Measurements from ENCODE around the gene C10orf90. TPM values are rescaled to one million over a fixed set of nuclear protein-coding genes. Genes with fewer than 3 reads are reported as not detected.

C10orf90 gene
- total RNA-seq, 2 donors from 2014 or later = 0.33 TPM; not detected in 1

DNA sequence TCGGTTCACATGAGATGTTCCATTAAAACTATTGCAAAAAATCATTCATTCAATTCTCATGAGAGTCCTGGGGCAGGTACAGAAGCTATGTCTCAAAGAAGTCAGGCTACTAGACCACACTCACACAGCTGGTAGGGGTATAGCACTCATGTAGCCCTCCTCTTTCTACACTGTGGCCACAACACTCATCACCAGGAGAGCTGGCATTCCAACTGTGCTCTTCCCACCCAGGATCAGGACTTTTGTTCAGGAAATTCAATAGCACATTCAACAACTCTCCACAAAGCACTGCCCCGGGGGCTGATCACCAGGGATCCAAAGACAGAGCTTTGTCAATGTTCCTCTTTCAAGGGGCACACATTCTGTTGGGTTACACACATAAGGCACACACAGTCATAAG, 31.0 kb upstream of the C10orf90 start:
- peaks cover 9% of the 10 kb centered on the region for H3K9me3 Mint-ChIP-seq
- Histone ChIP-seq H3K4me3 (ENCODE audit: low read length) (no peak overlapping the region), H3K36me3 (ENCODE audit: control insufficient read depth, insufficient read depth, low read length) (no peaks in the 10 kb centered on the region), H3K9ac (ENCODE audit: extremely low read depth, low read length, poor library complexity, severe bottlenecking) (no peak overlapping the region), H3K4me1 (ENCODE audit: control insufficient read depth, insufficient read depth, low read length) (peaks cover 5% of the 10 kb centered on the region), H3K27me3 (ENCODE audit: control insufficient read depth, insufficient read depth, low read length, poor library complexity, severe bottlenecking) (no peaks in the 10 kb centered on the region), H3K9me3 (ENCODE audit: control insufficient read depth, low read length) (no peaks in the 10 kb centered on the region), H3K27ac (ENCODE audit: low read depth, low read length) (no peak overlapping the region)
- H3K27ac Mint-ChIP-seq = no peak overlapping the region
- H3K36me3 Mint-ChIP-seq (ENCODE audit: low read depth) = no peaks in the 10 kb centered on the region
- TF ChIP-seq, protein P1, sequence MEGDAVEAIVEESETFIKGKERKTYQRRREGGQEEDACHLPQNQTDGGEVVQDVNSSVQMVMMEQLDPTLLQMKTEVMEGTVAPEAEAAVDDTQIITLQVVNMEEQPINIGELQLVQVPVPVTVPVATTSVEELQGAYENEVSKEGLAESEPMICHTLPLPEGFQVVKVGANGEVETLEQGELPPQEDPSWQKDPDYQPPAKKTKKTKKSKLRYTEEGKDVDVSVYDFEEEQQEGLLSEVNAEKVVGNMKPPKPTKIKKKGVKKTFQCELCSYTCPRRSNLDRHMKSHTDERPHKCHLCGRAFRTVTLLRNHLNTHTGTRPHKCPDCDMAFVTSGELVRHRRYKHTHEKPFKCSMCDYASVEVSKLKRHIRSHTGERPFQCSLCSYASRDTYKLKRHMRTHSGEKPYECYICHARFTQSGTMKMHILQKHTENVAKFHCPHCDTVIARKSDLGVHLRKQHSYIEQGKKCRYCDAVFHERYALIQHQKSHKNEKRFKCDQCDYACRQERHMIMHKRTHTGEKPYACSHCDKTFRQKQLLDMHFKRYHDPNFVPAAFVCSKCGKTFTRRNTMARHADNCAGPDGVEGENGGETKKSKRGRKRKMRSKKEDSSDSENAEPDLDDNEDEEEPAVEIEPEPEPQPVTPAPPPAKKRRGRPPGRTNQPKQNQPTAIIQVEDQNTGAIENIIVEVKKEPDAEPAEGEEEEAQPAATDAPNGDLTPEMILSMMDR (conservative IDR thresholded peaks at IDR 0.05) = no peak
- H3K4me3 Mint-ChIP-seq = no peak overlapping the region
- DNase-seq = no peak
- peaks cover 21% of the 10 kb centered on the region for H3K4me1 Mint-ChIP-seq
- WGBS, 2 experiments (ENCODE audit: insufficient coverage in 1 of 2, insufficient read length in 1 of 2) = 80% methylated on average over 2 of the region's 2 CpGs; no CpG with 5 or more reads in 1 of the 2 experiments
- peaks cover 2% of the 10 kb centered on the region for H3K27me3 Mint-ChIP-seq (ENCODE audit: insufficient read depth)

DNA sequence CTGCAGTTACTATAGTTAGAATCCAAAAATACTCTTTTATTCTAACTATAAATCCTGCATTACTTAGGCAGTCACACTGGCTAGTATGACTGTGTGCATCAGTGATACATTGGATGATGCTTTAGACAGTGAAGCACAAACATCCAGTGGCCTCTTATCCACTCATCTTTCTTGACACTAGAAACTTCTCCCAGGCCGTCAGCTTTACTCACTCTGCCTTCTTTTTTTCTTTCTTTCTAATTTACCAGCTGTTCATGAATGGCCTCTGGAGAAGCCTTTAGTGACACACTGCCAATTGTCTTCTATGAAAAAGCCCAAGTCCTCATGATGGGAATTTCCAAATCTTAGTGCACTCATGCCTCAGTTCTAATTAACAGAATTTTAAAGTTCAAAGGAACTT, 26.2 kb upstream of the C10orf90 start:
- no peak for DNase-seq
- H3K27me3 Mint-ChIP-seq (ENCODE audit: insufficient read depth) = no peaks in the 10 kb centered on the region
- H3K27ac Mint-ChIP-seq = no peak overlapping the region
- Histone ChIP-seq H3K27me3 (ENCODE audit: control insufficient read depth, insufficient read depth, low read length, poor library complexity, severe bottlenecking) (no peaks in the 10 kb centered on the region), H3K9me3 (ENCODE audit: control insufficient read depth, low read length) (peaks cover 26% of the 10 kb centered on the region), H3K4me1 (ENCODE audit: control insufficient read depth, insufficient read depth, low read length) (peaks cover 3% of the 10 kb centered on the region), H3K4me3 (ENCODE audit: low read length) (no peak overlapping the region), H3K9ac (ENCODE audit: extremely low read depth, low read length, poor library complexity, severe bottlenecking) (no peak overlapping the region), H3K27ac (ENCODE audit: low read depth, low read length) (no peak overlapping the region), H3K36me3 (ENCODE audit: control insufficient read depth, insufficient read depth, low read length) (no peaks in the 10 kb centered on the region)
- peaks cover 39% of the 10 kb centered on the region for H3K9me3 Mint-ChIP-seq
- TF ChIP-seq, protein P1 (conservative IDR thresholded peaks at IDR 0.05) = no peak
- WGBS, 2 experiments (ENCODE audit: insufficient coverage in 1 of 2, insufficient read length in 1 of 2) = 93 to 100% methylated on average over 1 of the region's 1 CpG
- no peak overlapping the region for H3K4me3 Mint-ChIP-seq
- H3K4me1 Mint-ChIP-seq = peaks cover 2% of the 10 kb centered on the region
- H3K36me3 Mint-ChIP-seq (ENCODE audit: low read depth) = peaks cover 13% of the 10 kb centered on the region

DNA sequence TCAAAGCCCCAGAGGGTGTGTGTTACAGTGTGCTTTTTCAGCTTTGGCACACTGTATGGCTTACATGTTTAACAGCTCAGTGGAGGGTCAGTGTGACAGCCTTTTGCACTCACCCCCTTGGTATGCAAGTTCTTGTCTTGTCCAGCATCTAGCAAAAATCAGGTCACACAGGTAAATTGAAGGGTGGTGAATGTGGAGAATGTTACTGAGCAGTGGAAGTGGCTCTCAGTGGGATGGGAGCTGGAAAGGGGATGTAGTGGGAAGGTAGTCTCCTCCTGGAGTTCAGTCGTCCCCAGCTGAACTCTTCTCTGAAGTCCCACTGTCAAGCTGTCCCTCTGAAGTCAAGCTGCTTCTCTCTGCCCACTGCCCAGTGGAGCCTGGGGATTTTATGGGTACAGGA, 21.0 kb upstream of the C10orf90 start:
- Mint-ChIP-seq H3K4me1 (peaks cover 26% of the 10 kb centered on the region), H3K27ac (peak overlapping the region; percentile 64), H3K4me3 (no peak overlapping the region), H3K27me3 (ENCODE audit: insufficient read depth) (no peaks in the 10 kb centered on the region), H3K9me3 (peaks cover 43% of the 10 kb centered on the region), H3K36me3 (ENCODE audit: low read depth) (peaks cover 16% of the 10 kb centered on the region)
- H3K9me3 ChIP-seq (ENCODE audit: control insufficient read depth, low read length) = peaks cover 34% of the 10 kb centered on the region
- peak overlapping the region; percentile 59 for H3K4me3 ChIP-seq (ENCODE audit: low read length)
- DNase-seq = no peak
- TF ChIP-seq, protein P1 (conservative IDR thresholded peaks at IDR 0.05) = no peak
- no peak overlapping the region for H3K9ac ChIP-seq (ENCODE audit: extremely low read depth, low read length, poor library complexity, severe bottlenecking)
- 69% methylated on average over 1 of the region's 1 CpG; no CpG with 5 or more reads in 1 of the 2 experiments for WGBS, 2 experiments (ENCODE audit: insufficient coverage in 1 of 2, insufficient read length in 1 of 2)
- no peaks in the 10 kb centered on the region for H3K36me3 ChIP-seq (ENCODE audit: control insufficient read depth, insufficient read depth, low read length)
- H3K27me3 ChIP-seq (ENCODE audit: control insufficient read depth, insufficient read depth, low read length, poor library complexity, severe bottlenecking) = no peaks in the 10 kb centered on the region
- H3K27ac ChIP-seq (ENCODE audit: low read depth, low read length) = no peak overlapping the region
- H3K4me1 ChIP-seq (ENCODE audit: control insufficient read depth, insufficient read depth, low read length) = peaks cover 11% of the 10 kb centered on the region

All from endodermal cell (in vitro differentiated cells).